CD14-positive monocyte (primary cell): ENCODE measurements around the gene MAP3K13. TPM values are rescaled to one million over a fixed set of nuclear protein-coding genes. Genes with fewer than 3 reads are reported as not detected.

Experiments used
- DNase-seq, 3 donors: peaks; one replicate each; pipeline ENCODE4 v3.0.0-alpha.2; 2011 to 2022
- H2AFZ ChIP-seq: 2 replicates; pipeline ENCODE4 v1.6.0; 2012; ENCODE audit warnings: mild to moderate bottlenecking, low read depth, low read length, inconsistent platforms; ENCODE audit not compliant: insufficient read depth, poor library complexity, severe bottlenecking
- H3K27ac ChIP-seq, 2 donors: 1 replicate in 1 of 2; 2 replicates in 1 of 2; pipeline ENCODE4 v1.5.1; 2012 to 2013; ENCODE audit warnings: low read length in 2 of 2, control low read depth in 1 of 2, inconsistent platforms in 1 of 2, low read depth in 1 of 2, mild to moderate bottlenecking in 1 of 2
- H3K27me3 ChIP-seq, 2 donors: one replicate each; pipeline versions ENCODE4 v1.6.0 to v1.6.1; 2011 to 2013; ENCODE audit warnings: low read length in 2 of 2; ENCODE audit not compliant: control insufficient read depth in 2 of 2, insufficient read depth in 2 of 2
- H3K36me3 ChIP-seq, 2 donors: replicated peaks in 1 of 2; 1 replicate in 1 of 2; 2 replicates in 1 of 2; pipeline versions ENCODE4 v1.5.1 to v1.6.1; 2012 to 2013; ENCODE audit warnings: low read length in 2 of 2, control low read depth in 1 of 2, inconsistent platforms in 1 of 2, mild to moderate bottlenecking in 1 of 2; ENCODE audit not compliant: insufficient read depth in 2 of 2, control insufficient read depth in 1 of 2
- H3K4me1 ChIP-seq, 2 donors: 1 replicate in 1 of 2; 2 replicates in 1 of 2; pipeline versions ENCODE4 v1.5.1 to v1.6.1; 2012 to 2013; ENCODE audit warnings: low read length in 2 of 2, control low read depth in 1 of 2, inconsistent platforms in 1 of 2, mild to moderate bottlenecking in 1 of 2, moderate library complexity in 1 of 2; ENCODE audit not compliant: insufficient read depth in 2 of 2, control insufficient read depth in 1 of 2
- H3K4me2 ChIP-seq: replicated peaks from 2 replicates; pipeline ENCODE3; 2012; ENCODE audit warnings: low read length, moderate library complexity, mild to moderate bottlenecking; ENCODE audit not compliant: poor library complexity, severe bottlenecking; ENCODE audit errors: extremely low read depth
- H3K4me3 ChIP-seq, 3 experiments: fragments of 200-600 bp in 1 of 3; sonication (generic) in 1 of 3; replicated peaks in 1 of 3; 1 replicate in 2 of 3; 2 replicates in 1 of 3; pipeline ENCODE4 v1.5.1; 2011 to 2013; ENCODE audit warnings: low read length in 3 of 3, mild to moderate bottlenecking in 3 of 3, control low read depth in 2 of 3, low read depth in 2 of 3, inconsistent platforms in 1 of 3, moderate library complexity in 1 of 3
- H3K79me2 ChIP-seq: 2 replicates; pipeline ENCODE4 v1.6.0; 2012; ENCODE audit warnings: mild to moderate bottlenecking, control low read depth, inconsistent platforms, low read length, moderate library complexity; ENCODE audit not compliant: insufficient read depth
- H3K9ac ChIP-seq: 2 replicates; pipeline ENCODE4 v1.6.0; 2017; ENCODE audit warnings: low read length, mild to moderate bottlenecking; ENCODE audit not compliant: insufficient read depth, poor library complexity, severe bottlenecking
- H3K9me3 ChIP-seq, 2 donors: replicated peaks in 1 of 2; 1 replicate in 1 of 2; 2 replicates in 1 of 2; pipeline versions ENCODE4 v1.5.1 to v1.6.1; 2012 to 2013; ENCODE audit warnings: low read length in 2 of 2, control low read depth in 1 of 2; ENCODE audit not compliant: control insufficient read depth in 1 of 2, insufficient read depth in 1 of 2
- H4K20me1 ChIP-seq: 2 replicates; pipeline ENCODE4 v1.6.0; 2012; ENCODE audit warnings: mild to moderate bottlenecking, low read length, control low read depth, moderate library complexity; ENCODE audit not compliant: insufficient read depth
- H3K27ac Mint-ChIP-seq, 7 donors: one replicate each; pipeline ENCODE4 v1.8.0; 2020; ENCODE audit warnings: mild to moderate bottlenecking in 7 of 7, mixed read lengths in 7 of 7, moderate library complexity in 6 of 7, inconsistent platforms in 2 of 7
- H3K27me3 Mint-ChIP-seq, 3 donors: one replicate each; pipeline ENCODE4 v1.8.0; 2021 to 2022; ENCODE audit warnings: low read depth in 3 of 3, mild to moderate bottlenecking in 3 of 3, mixed read lengths in 3 of 3, moderate library complexity in 3 of 3, inconsistent platforms in 1 of 3
- H3K36me3 Mint-ChIP-seq, 2 donors: one replicate each; pipeline ENCODE4 v1.8.0; 2020; ENCODE audit warnings: mixed read lengths in 2 of 2, inconsistent platforms in 1 of 2, mild to moderate bottlenecking in 1 of 2
- H3K4me1 Mint-ChIP-seq: one replicate; pipeline ENCODE4 v1.8.0; 2020; ENCODE audit warnings: mild to moderate bottlenecking, mixed read lengths
- H3K4me3 Mint-ChIP-seq, 2 donors: one replicate each; pipeline ENCODE4 v1.8.0; 2020; ENCODE audit warnings: mild to moderate bottlenecking in 2 of 2, mixed read lengths in 2 of 2, moderate library complexity in 1 of 2
- H3K9me3 Mint-ChIP-seq, 7 donors: one replicate each; pipeline ENCODE4 v1.8.0; 2020 to 2022; ENCODE audit warnings: mixed read lengths in 7 of 7, mild to moderate bottlenecking in 6 of 7, moderate library complexity in 6 of 7, inconsistent platforms in 2 of 7
- WGBS: methylation state at CpG from one replicate; pipeline ENCODE4 v1.1.5; 2013; ENCODE audit warnings: missing lambda C conversion rate; ENCODE audit not compliant: insufficient coverage; 5-methylcytosine and 5-hydroxymethylcytosine counted together
- intact Hi-C, 2 donors: fragments of 100-400 bp; cut with micrococcal nuclease; formaldehyde crosslinking; loops; one replicate each; pipeline versions ENCODE4 v1.15.0 to v1.15.1; 2023
- polyA plus RNA-seq, 3 donors: library from polyadenylated mRNA; depleted of rRNA in 1 of 3; unstranded in 2 of 3; stranded (reverse) in 1 of 3; fragments of 300-500 nt in 2 of 3; fragments of >200 nt in 1 of 3; fragmentation: Illumina TruSeq in 2 of 3; gene quantifications; 1 replicate in 2 of 3; 2 replicates in 1 of 3; pipeline ENCODE4 v1.2.3, GENCODE V29; 2012 to 2021
- TF ChIP-seq, protein P1 (sequence below): fragments of 200-600 bp; IDR thresholded peaks from one replicate; pipeline ENCODE4 v1.8.0; 2022; ENCODE audit warnings: antibody characterized with exemption, mild to moderate bottlenecking

The MAP3K13 gene
- polyA plus RNA-seq, 3 donors, result 5.0 to 34.2 (median 30.9) TPM

DNA sequence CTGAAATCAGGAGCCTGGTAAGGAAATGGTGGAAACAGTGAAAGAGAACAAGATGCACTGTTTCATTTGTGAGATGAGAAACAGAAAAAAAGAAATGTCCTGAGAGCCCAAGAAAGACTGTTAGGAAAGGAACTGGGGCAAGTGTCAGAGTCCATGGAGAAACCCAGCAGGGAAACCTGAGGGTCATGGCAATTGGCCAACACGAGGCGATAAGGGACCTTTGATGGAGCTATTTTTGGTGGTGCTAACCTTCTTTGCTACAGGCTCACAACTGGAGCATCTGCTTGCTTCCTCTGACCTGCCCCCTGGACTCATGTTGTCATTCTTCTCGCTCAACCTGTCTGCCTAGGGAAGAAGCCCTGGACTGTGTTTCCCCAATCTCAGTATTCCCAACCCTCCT lies 140.1 kb downstream of the MAP3K13 start:
- Histone ChIP-seq H3K9me3 (no peaks in the 10 kb centered on the region), H3K4me1 (peaks cover 7 to 9% of the 10 kb centered on the region in 2 donors), H3K4me3 (no peak overlapping the region), H2AFZ (no peak overlapping the region), H4K20me1 (no peaks in the 10 kb centered on the region), H3K36me3 (no peaks in the 10 kb centered on the region), H3K27ac (no peak overlapping the region), H3K4me2 (no peak overlapping the region), H3K9ac (no peak overlapping the region), H3K79me2 (peaks cover 5% of the 10 kb centered on the region), H3K27me3 (no peaks in the 10 kb centered on the region)
- TF ChIP-seq, protein P1, sequence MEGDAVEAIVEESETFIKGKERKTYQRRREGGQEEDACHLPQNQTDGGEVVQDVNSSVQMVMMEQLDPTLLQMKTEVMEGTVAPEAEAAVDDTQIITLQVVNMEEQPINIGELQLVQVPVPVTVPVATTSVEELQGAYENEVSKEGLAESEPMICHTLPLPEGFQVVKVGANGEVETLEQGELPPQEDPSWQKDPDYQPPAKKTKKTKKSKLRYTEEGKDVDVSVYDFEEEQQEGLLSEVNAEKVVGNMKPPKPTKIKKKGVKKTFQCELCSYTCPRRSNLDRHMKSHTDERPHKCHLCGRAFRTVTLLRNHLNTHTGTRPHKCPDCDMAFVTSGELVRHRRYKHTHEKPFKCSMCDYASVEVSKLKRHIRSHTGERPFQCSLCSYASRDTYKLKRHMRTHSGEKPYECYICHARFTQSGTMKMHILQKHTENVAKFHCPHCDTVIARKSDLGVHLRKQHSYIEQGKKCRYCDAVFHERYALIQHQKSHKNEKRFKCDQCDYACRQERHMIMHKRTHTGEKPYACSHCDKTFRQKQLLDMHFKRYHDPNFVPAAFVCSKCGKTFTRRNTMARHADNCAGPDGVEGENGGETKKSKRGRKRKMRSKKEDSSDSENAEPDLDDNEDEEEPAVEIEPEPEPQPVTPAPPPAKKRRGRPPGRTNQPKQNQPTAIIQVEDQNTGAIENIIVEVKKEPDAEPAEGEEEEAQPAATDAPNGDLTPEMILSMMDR, result no peak
- H3K9me3 Mint-ChIP-seq, result peaks cover 0 to 5% (median 0%) of the 10 kb centered on the region in 7 donors
- intact Hi-C loops, result no loop called here
- no peak for DNase-seq
- no peaks in the 10 kb centered on the region for H3K36me3 Mint-ChIP-seq
- no peak overlapping the region for H3K4me3 Mint-ChIP-seq
- peaks cover 10% of the 10 kb centered on the region for H3K4me1 Mint-ChIP-seq
- H3K27ac Mint-ChIP-seq, result no peak overlapping the region
- H3K27me3 Mint-ChIP-seq, result peaks cover 0 to 12% (median 1%) of the 10 kb centered on the region in 3 donors
- WGBS, result 82% methylated on average over 1 of the region's 3 CpGs

DNA sequence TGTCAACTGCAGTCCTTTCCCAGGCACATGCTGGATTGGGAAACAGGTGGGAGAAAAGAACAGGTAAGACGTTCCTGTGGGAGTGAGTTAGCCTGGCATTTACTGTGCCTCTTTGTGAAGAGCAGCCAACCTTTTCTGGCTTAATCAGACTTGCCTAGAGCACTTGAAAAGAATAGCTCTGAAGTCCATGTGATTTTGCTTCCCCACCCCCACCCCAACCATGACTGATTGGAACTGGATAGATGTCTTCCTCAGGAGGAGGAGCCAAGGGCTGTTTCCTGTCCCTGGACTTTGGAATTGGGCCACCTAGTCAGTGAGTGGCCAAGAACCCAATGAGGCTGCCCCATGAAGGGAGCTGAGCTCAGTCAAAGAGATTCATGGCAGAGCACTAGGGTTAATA lies 140.6 kb downstream of the MAP3K13 start:
- Histone ChIP-seq H3K27me3 (no peaks in the 10 kb centered on the region), H2AFZ (no peak overlapping the region), H3K36me3 (no peaks in the 10 kb centered on the region), H3K4me3 (no peak overlapping the region), H3K27ac (no peak overlapping the region), H3K4me1 (peaks cover 4 to 5% of the 10 kb centered on the region in 2 donors), H3K4me2 (no peak overlapping the region), H4K20me1 (no peaks in the 10 kb centered on the region), H3K9ac (no peak overlapping the region), H3K79me2 (no peaks in the 10 kb centered on the region), H3K9me3 (no peaks in the 10 kb centered on the region)
- DNase-seq, result no peak
- peaks cover 7% of the 10 kb centered on the region for H3K4me1 Mint-ChIP-seq
- intact Hi-C loops, result no loop called here
- peaks cover 0 to 5% (median 0%) of the 10 kb centered on the region in 7 donors for H3K9me3 Mint-ChIP-seq
- peaks cover 0 to 12% (median 1%) of the 10 kb centered on the region in 3 donors for H3K27me3 Mint-ChIP-seq
- no peak overlapping the region for H3K27ac Mint-ChIP-seq
- WGBS, result 100% methylated on average over 1 of the region's 1 CpG
- TF ChIP-seq, protein P1, result no peak
- no peak overlapping the region for H3K4me3 Mint-ChIP-seq
- H3K36me3 Mint-ChIP-seq, result no peaks in the 10 kb centered on the region
